Measurements from ENCODE around the gene NFXL1.

The NFXL1 gene

GRCh38 chr4:47891928-47892327, 22.5 kb downstream of the NFXL1 start:
- no peak for DNase-seq (ENCODE audit: low read depth)

GRCh38 chr4:47882228-47882627, 32.2 kb downstream of the NFXL1 start:
- DNase-seq (ENCODE audit: low read depth), result no peak

- no peak for DNase-seq (ENCODE audit: low read depth)
Measured at GRCh38 chr4:47879458-47879857, 34.9 kb downstream of the NFXL1 start.

- DNase-seq (ENCODE audit: low read depth), result no peak
Measured at GRCh38 chr4:47876784-47877546, 37.4 kb downstream of the NFXL1 start.

- no peak for DNase-seq (ENCODE audit: low read depth)
Measured at GRCh38 chr4:47876310-47876709, 38.1 kb downstream of the NFXL1 start.

- DNase-seq (ENCODE audit: low read depth), result no peak
Measured at GRCh38 chr4:47873877-47874541, 40.4 kb downstream of the NFXL1 start.

- DNase-seq (ENCODE audit: low read depth), result no peak
Measured at GRCh38 chr4:47863486-47863885, 50.9 kb downstream of the NFXL1 start.

GRCh38 chr4:47862297-47862696, 52.1 kb downstream of the NFXL1 start:
- DNase-seq (ENCODE audit: low read depth), result no peak

- no peak for DNase-seq (ENCODE audit: low read depth)
Measured at GRCh38 chr4:47860305-47860704, 54.1 kb downstream of the NFXL1 start.

GRCh38 chr4:47858006-47858405, 56.4 kb downstream of the NFXL1 start:
- DNase-seq (ENCODE audit: low read depth), result no peak

GRCh38 chr4:47856713-47857112, 57.7 kb downstream of the NFXL1 start:
- no peak for DNase-seq (ENCODE audit: low read depth)

- no peak for DNase-seq (ENCODE audit: low read depth)
Measured at GRCh38 chr4:47855350-47855749, 59.0 kb downstream of the NFXL1 start.

GRCh38 chr4:47852136-47852535, 62.2 kb downstream of the NFXL1 start:
- no peak for DNase-seq (ENCODE audit: low read depth)

- no peak for DNase-seq (ENCODE audit: low read depth)
Measured at GRCh38 chr4:47849466-47849865, 64.9 kb downstream of the NFXL1 start.

- no peak for DNase-seq (ENCODE audit: low read depth)
Measured at GRCh38 chr4:47848041-47848440, 66.3 kb downstream of the NFXL1 start.

GRCh38 chr4:47842985-47843384, 71.4 kb downstream of the NFXL1 start:
- no peak for DNase-seq (ENCODE audit: low read depth)

- no peak for DNase-seq (ENCODE audit: low read depth)
Measured at GRCh38 chr4:47840291-47840690, 74.1 kb downstream of the NFXL1 start.

GRCh38 chr4:47839259-47839658, 75.1 kb downstream of the NFXL1 start:
- peak; percentile 35 for DNase-seq (ENCODE audit: low read depth)

GRCh38 chr4:47838445-47838844, 75.9 kb downstream of the NFXL1 start:
- no peak for DNase-seq (ENCODE audit: low read depth)

GRCh38 chr4:47837908-47838294, 76.5 kb downstream of the NFXL1 start, which contains the start of gene CORIN:
CORIN (minus strand) TSS chr4:47838067; CDS start chr4:47837949, 118 bp downstream.
- no peak for DNase-seq (ENCODE audit: low read depth)

- DNase-seq (ENCODE audit: low read depth), result peak; percentile 25
Measured at GRCh38 chr4:47837094-47837907, 77.1 kb downstream of the NFXL1 start.

GRCh38 chr4:47836641-47837093, 77.7 kb downstream of the NFXL1 start:
- peak; percentile 38 for DNase-seq (ENCODE audit: low read depth)

- no peak for DNase-seq (ENCODE audit: low read depth)
Measured at GRCh38 chr4:47835494-47835893, 78.9 kb downstream of the NFXL1 start.

Data from activated T-cell treated with anti-CD3 and anti-CD28 coated beads for 24 hours (primary cell).